GM12875 (cell line): Measurements from ENCODE around the gene LPP.

Source experiments
- H3K4me3 ChIP-seq: one replicate; pipeline ENCODE4 v1.5.1; 2011; ENCODE audit warnings: low read depth, low read length, control low read depth
- CTCF ChIP-seq: IDR thresholded peaks from 2 replicates; pipeline ENCODE4 v1.5.1; 2011; ENCODE audit warnings: low read depth, mild to moderate bottlenecking, control low read depth, inconsistent platforms, low read length, moderate library complexity, borderline replicate concordance; ENCODE audit not compliant: insufficient read depth

Gene LPP

GRCh38 chr3:188796122-188796631 lies 642.2 kb downstream of the LPP start:
- TF ChIP-seq CTCF, result no peak
- no peak overlapping the region for H3K4me3 ChIP-seq

GRCh38 chr3:188797045-188797444 lies 643.1 kb downstream of the LPP start:
- no peak for TF ChIP-seq CTCF
- H3K4me3 ChIP-seq, result no peak overlapping the region

DNA sequence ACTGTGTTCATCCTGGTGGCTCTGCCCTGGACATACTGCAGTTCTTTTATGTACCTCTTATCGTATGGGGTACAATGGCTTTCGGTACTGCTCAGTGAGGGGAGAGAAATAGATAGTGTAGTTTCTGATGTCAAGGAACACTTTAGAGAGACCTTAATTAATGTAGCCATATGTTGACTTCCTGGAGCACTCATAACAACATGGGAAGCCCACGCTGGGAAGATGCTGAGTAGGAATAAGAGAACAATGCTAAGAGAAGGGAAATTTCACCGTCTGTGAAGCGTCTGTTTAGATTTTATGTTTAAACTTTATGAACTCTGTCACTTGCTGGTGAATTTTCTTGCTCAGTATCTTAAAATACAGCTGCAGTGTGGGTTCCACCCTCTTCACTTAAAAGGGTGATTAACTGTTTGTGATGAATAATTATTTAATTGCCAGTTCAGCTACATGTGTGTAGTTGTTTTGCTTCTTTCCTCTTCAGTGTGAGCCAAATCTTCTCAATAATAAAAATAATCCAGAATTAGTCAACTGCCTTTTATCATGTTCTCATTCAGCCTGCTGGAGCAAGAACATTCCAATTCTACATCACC lies 644.7 kb downstream of the LPP start:
- no peak overlapping the region for H3K4me3 ChIP-seq
- TF ChIP-seq CTCF, result no peak

DNA sequence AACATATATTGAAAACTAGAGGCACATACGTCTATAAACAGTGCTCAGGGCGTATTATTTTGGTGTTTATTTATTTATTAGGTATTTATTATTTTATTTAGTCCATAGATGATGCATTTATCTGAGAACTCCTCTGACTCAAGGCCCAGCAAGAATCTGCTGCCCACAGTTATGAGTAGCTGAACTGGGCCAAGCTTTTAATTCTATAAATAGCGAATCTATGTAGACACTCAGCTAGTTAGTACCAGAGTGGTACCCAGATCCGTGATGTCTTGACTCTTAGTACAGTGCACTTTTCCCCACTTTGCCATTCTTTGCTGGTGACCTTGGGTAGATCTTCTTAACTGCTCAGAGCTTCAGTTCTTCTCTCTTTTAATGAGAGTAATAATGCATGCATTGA lies 647.4 kb downstream of the LPP start:
- no peak for TF ChIP-seq CTCF
- no peak overlapping the region for H3K4me3 ChIP-seq

DNA sequence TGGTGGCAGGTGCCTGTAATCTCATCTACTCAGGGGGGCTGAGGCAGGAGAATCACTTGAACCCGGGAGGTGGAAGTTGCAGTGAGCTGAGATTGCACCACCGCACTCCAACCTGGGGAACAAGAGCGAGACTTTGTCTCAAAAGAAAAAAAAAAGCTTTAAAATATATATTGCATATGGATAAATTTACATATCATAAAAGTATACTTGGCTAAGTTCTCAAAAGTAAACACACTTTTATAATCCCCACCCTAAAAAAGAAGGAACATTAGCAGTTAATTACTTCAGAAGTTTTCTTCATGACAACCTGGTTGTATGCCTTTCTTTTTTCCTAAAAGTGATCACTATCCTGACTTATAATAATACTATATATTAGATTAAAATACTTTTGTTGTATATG lies 648.7 kb downstream of the LPP start:
- H3K4me3 ChIP-seq, result no peak overlapping the region
- no peak for TF ChIP-seq CTCF

- no peak overlapping the region for H3K4me3 ChIP-seq
- TF ChIP-seq CTCF, result no peak
Observed at GRCh38 chr3:188807006-188807405, 653.0 kb downstream of the LPP start.

DNA sequence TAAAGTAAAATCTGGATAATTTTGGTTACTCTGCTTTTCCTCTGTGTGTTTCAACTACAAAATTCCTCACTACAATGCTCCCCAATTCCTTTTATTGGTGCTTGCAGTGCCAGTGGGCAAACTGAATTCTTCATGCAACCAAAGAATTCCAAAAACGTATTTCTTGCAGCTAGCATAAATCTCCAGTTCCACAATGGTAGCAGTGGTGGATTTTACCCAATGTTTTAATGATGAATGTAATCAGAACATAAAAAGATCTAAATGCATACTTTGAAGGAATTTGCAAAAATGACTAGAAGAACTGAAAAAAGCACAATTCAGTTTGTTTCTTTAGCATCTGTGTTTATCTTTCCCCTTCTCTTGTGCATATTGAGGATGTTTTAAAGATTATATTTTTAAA lies 658.2 kb downstream of the LPP start:
- H3K4me3 ChIP-seq, result no peak overlapping the region
- no peak for TF ChIP-seq CTCF
